Progenitor cell of endocrine pancreas (in vitro differentiated cells): Measurements from ENCODE around the gene ADAP1. TPM values are rescaled to one million over a fixed set of nuclear protein-coding genes. Genes with fewer than 3 reads are reported as not detected.

Source experiments
- DNase-seq: peaks from one replicate; pipeline ENCODE4 v3.0.0; 2021; ENCODE audit warnings: low spot score; ENCODE audit not compliant: unreplicated experiment
- H3K27ac Mint-ChIP-seq: 2 replicates; pipeline ENCODE4 v1.8.0; 2021; ENCODE audit warnings: mild to moderate bottlenecking, moderate library complexity, mixed read lengths
- H3K27me3 Mint-ChIP-seq: 2 replicates; pipeline ENCODE4 v1.8.0; 2021; ENCODE audit warnings: mixed read lengths
- H3K36me3 Mint-ChIP-seq: 2 replicates; pipeline ENCODE4 v1.8.0; 2022; ENCODE audit warnings: mixed read lengths; ENCODE audit not compliant: insufficient read depth
- H3K4me1 Mint-ChIP-seq: 2 replicates; pipeline ENCODE4 v1.8.0; 2021; ENCODE audit warnings: low read depth, mixed read lengths
- H3K4me3 Mint-ChIP-seq: 2 replicates; pipeline ENCODE4 v1.8.0; 2021; ENCODE audit warnings: low read depth, mild to moderate bottlenecking, moderate library complexity, mixed read lengths
- H3K9me3 Mint-ChIP-seq: 2 replicates; pipeline ENCODE4 v1.8.0; 2021; ENCODE audit warnings: low read depth, mixed read lengths
- total RNA-seq: library from RNA; stranded (reverse); gene quantifications from 2 replicates; pipeline ENCODE4 v1.2.1, GENCODE V29; 2021
- TF ChIP-seq, protein P1 (sequence below): fragments of 200-600 bp; sonication (generic); IDR thresholded peaks from one replicate; pipeline ENCODE4 v1.5.0; 2021; ENCODE audit warnings: antibody characterized with exemption, mild to moderate bottlenecking; ENCODE audit not compliant: unreplicated experiment

The ADAP1 gene
- total RNA-seq, 1 donor from 2014 or later, result 10.3 TPM

DNA sequence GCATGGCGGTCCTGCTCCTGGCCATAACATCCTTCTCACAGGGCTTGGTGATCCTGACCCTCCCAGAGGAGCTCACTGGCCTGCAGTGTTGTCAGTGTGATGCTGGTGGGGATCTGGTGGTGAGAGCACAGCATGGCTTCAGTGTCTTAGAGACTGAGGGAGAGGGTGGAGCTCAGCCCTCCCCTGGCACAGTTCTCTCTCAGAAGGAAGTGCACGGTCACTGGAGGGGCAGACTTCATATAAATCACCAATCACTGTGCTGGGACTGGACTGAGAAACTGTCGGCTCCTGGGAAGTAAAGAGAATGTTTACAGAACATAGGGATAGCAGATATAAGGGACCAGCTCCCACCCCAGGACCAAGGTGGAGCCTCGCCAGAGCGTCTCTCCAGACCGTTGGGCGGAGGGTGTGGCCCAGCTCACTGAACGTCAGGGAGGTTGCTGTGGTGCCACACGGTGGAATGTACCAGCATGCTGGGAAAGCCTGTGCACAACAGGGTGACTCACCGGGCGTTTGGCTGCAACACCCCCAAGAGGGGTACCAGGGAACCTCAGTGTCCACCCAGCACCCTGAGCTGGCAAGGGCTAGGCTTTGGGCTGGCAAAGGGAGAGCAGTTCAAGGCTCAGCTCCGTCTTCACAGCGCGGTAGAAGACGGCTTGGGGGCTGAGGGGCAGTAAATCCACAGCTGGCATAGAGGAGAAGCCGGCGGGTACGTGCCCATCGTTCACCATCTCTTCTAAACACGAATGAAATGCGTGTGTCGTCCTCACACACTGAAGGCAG is 86.9 kb downstream of the ADAP1 start:
- Mint-ChIP-seq H3K9me3 (no peaks in the 10 kb centered on the region), H3K27me3 (no peaks in the 10 kb centered on the region), H3K27ac (no peak overlapping the region)

DNA sequence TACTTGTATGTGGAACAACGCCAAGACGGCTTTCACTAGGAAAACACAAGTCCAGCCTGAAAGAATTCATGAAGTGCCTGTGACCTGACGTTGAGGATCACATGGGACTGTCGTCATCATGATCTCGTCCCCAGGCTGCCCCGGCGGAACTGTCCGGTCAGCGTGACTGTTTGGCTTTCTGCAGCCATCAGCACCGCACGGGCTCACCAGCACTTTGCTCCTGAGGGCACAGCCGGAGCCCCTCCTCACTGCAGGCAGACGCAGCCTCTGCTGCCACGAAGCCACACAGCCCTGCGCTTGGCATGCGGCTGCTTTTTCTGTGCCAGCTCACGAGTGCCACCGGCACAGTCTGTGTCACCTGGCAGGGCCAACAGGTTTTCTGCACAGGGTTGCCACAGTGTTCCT is 87.5 kb downstream of the ADAP1 start:
- H3K9me3 Mint-ChIP-seq, result no peaks in the 10 kb centered on the region
- H3K4me1 Mint-ChIP-seq, result no peaks in the 10 kb centered on the region
- peaks cover 35% of the 10 kb centered on the region for H3K36me3 Mint-ChIP-seq
- TF ChIP-seq, protein P1, sequence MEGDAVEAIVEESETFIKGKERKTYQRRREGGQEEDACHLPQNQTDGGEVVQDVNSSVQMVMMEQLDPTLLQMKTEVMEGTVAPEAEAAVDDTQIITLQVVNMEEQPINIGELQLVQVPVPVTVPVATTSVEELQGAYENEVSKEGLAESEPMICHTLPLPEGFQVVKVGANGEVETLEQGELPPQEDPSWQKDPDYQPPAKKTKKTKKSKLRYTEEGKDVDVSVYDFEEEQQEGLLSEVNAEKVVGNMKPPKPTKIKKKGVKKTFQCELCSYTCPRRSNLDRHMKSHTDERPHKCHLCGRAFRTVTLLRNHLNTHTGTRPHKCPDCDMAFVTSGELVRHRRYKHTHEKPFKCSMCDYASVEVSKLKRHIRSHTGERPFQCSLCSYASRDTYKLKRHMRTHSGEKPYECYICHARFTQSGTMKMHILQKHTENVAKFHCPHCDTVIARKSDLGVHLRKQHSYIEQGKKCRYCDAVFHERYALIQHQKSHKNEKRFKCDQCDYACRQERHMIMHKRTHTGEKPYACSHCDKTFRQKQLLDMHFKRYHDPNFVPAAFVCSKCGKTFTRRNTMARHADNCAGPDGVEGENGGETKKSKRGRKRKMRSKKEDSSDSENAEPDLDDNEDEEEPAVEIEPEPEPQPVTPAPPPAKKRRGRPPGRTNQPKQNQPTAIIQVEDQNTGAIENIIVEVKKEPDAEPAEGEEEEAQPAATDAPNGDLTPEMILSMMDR, result no peak
- no peak for DNase-seq
- H3K4me3 Mint-ChIP-seq, result no peak overlapping the region
- no peak overlapping the region for H3K27ac Mint-ChIP-seq
- no peaks in the 10 kb centered on the region for H3K27me3 Mint-ChIP-seq

More for the DNA sequence above, 86.9 kb downstream of the ADAP1 start:
- TF ChIP-seq, protein P1, result no peak
- Mint-ChIP-seq H3K4me1 (no peaks in the 10 kb centered on the region), H3K4me3 (no peak overlapping the region), H3K36me3 (peaks cover 34% of the 10 kb centered on the region)
- DNase-seq, result no peak

DNA sequence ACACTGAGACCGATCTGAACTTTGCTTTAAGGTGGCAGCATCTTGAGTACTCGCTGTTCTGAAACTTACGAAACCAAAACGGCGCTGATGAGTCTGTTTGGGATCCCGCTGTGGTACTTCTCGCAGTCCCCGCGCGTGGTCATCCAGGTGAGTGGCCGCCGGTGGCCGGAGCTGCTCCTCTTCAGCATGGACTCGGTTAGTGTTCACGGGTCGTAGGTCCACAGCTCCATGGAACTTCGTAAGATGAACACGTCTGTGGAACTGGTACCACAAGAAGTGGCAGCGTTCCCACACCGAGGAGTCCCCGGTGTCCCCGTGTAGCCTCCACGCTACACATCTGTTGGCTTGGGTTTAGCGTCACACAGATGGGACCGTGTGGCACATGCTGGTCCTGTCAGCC is 88.6 kb downstream of the ADAP1 start:
- H3K27ac Mint-ChIP-seq, result peak overlapping the region; percentile 89
- no peak overlapping the region for H3K4me3 Mint-ChIP-seq
- TF ChIP-seq, protein P1, result no peak
- DNase-seq, result no peak
- H3K36me3 Mint-ChIP-seq, result peaks cover 43% of the 10 kb centered on the region
- peaks cover 5% of the 10 kb centered on the region for H3K4me1 Mint-ChIP-seq
- H3K9me3 Mint-ChIP-seq, result peaks cover 3% of the 10 kb centered on the region
- H3K27me3 Mint-ChIP-seq, result no peaks in the 10 kb centered on the region

DNA sequence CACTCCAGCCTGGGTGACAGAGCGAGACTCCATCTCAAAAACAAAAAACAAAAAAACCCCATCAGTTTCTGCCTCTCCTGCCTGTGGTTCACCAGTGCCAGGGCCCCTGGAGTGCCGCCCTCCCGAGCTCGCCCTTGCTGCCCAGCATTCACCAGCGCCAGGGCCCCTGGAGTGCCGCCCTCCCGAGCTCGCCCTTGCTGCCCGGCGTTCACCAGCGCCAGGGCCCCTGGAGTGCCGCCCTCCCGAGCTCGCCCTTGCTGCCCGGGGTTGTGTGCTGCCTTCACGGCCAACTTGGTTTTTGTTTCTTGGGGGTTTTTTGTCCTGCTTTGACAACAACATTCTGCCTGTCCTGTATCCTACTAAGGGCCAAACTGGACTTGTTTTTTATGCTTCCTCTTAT is 91.4 kb downstream of the ADAP1 start:
- peaks cover 5% of the 10 kb centered on the region for H3K4me1 Mint-ChIP-seq
- no peak overlapping the region for H3K4me3 Mint-ChIP-seq
- no peak overlapping the region for H3K27ac Mint-ChIP-seq
- peaks cover 59% of the 10 kb centered on the region for H3K36me3 Mint-ChIP-seq
- TF ChIP-seq, protein P1, result no peak
- peaks cover 3% of the 10 kb centered on the region for H3K9me3 Mint-ChIP-seq
- H3K27me3 Mint-ChIP-seq, result no peaks in the 10 kb centered on the region
- no peak for DNase-seq

DNA sequence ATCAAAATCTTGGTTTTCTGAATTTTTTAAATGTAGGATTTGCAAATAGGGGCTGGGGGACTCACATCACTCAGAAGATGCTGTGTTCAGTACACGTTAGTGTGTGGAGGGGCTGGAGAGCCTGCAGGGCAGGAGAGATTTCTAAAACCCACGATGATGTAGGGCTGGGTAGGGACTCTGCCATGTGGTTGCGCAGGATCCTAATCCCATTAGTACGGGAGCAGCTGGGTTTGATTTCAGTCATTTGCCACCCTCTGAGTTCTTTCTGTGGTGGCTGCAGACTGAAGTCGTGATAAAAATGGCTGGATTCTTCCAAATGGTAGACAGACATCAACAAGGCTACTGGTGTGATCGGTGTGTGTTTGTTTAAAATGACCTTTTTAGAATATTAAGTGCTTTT is 92.3 kb downstream of the ADAP1 start:
- peaks cover 3% of the 10 kb centered on the region for H3K9me3 Mint-ChIP-seq
- no peaks in the 10 kb centered on the region for H3K27me3 Mint-ChIP-seq
- DNase-seq, result no peak
- TF ChIP-seq, protein P1, result no peak
- H3K27ac Mint-ChIP-seq, result no peak overlapping the region
- H3K36me3 Mint-ChIP-seq, result peaks cover 56% of the 10 kb centered on the region
- no peak overlapping the region for H3K4me3 Mint-ChIP-seq
- H3K4me1 Mint-ChIP-seq, result peaks cover 5% of the 10 kb centered on the region
